ENCODE results near the gene TTC7B. TPM values are rescaled to one million over a fixed set of nuclear protein-coding genes. Genes with fewer than 3 reads are reported as not detected.

Gene TTC7B
- total and polyA plus RNA-seq, 2 experiments from 2014 or later = 7.9 to 28.6 TPM

DNA sequence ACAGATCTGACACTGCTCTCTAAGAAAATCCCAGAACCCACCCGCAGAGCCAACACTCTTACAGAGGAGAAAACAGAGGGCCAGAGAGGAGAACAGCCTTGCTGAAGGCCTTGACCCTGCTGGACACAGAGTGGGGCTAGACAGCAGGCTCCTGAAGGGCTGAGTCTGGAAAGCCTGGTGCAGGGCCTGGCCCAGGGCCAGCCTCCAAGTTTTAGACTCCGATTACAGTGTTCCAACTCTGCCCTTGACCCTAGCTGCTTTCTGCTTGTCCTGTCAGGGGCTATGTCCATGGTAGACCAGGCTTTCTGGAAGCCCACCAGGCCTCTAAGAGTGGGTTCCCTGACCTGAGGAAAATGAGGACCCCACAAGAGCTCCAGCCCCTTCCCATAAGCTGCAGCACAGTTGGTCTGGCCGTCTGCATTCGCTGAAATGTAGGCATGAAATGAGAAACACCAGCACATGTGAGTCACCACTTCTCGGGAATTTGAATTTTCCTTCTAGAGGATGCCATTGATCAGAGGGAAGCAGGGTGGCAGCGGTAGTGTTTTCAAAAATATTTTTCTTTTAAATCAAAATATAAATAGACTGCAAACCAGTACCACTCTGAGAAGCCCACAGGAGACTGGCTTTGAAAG lies 265.0 kb downstream of the TTC7B start:
- ATAC-seq (no peak), DNase-seq (ENCODE audit: low spot score) (no peak)
- H3K27ac Mint-ChIP-seq = no peak overlapping the region
- Histone ChIP-seq H3K27me3 (ENCODE audit: insufficient read depth) (no peaks in the 10 kb centered on the region), H3K4me1 (ENCODE audit: insufficient read depth) (peaks cover 12% of the 10 kb centered on the region), H4K20me1 (replicated peaks; ENCODE audit: insufficient read depth) (no peaks in the 10 kb centered on the region), H3K4me2 (no peak overlapping the region), H3K9me2 (ENCODE audit: insufficient read depth) (no peaks in the 10 kb centered on the region), H2AFZ (no peak overlapping the region), H3K36me3 (ENCODE audit: insufficient read depth) (no peaks in the 10 kb centered on the region), H3K79me2 (replicated peaks; ENCODE audit: insufficient read depth) (no peaks in the 10 kb centered on the region), H3K4me3 (no peak overlapping the region), H3K27ac (ENCODE audit: low read depth) (no peak overlapping the region), H3F3A (replicated peaks; ENCODE audit: low read depth) (no peaks in the 10 kb centered on the region)
- H3K9me3 Mint-ChIP-seq = peaks cover 5% of the 10 kb centered on the region; the same call in 2 of the 3 replicates
- no peak for TF ChIP-seq NANOG (IDR thresholded peaks at IDR 0.05; ENCODE audit: borderline replicate concordance)
- TF ChIP-seq, protein P1, sequence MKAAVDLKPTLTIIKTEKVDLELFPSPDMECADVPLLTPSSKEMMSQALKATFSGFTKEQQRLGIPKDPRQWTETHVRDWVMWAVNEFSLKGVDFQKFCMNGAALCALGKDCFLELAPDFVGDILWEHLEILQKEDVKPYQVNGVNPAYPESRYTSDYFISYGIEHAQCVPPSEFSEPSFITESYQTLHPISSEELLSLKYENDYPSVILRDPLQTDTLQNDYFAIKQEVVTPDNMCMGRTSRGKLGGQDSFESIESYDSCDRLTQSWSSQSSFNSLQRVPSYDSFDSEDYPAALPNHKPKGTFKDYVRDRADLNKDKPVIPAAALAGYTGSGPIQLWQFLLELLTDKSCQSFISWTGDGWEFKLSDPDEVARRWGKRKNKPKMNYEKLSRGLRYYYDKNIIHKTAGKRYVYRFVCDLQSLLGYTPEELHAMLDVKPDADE (IDR thresholded peaks at IDR 0.05) = no peak
- TF ChIP-seq CREB1 (CRISPR knock-in tag; IDR thresholded peaks at IDR 0.05; ENCODE audit: low read depth) = no peak
- no peak for TF ChIP-seq EZH2 (IDR thresholded peaks at IDR 0.05; ENCODE audit: low read depth, unreplicated experiment)
- TF ChIP-seq, protein P2, sequence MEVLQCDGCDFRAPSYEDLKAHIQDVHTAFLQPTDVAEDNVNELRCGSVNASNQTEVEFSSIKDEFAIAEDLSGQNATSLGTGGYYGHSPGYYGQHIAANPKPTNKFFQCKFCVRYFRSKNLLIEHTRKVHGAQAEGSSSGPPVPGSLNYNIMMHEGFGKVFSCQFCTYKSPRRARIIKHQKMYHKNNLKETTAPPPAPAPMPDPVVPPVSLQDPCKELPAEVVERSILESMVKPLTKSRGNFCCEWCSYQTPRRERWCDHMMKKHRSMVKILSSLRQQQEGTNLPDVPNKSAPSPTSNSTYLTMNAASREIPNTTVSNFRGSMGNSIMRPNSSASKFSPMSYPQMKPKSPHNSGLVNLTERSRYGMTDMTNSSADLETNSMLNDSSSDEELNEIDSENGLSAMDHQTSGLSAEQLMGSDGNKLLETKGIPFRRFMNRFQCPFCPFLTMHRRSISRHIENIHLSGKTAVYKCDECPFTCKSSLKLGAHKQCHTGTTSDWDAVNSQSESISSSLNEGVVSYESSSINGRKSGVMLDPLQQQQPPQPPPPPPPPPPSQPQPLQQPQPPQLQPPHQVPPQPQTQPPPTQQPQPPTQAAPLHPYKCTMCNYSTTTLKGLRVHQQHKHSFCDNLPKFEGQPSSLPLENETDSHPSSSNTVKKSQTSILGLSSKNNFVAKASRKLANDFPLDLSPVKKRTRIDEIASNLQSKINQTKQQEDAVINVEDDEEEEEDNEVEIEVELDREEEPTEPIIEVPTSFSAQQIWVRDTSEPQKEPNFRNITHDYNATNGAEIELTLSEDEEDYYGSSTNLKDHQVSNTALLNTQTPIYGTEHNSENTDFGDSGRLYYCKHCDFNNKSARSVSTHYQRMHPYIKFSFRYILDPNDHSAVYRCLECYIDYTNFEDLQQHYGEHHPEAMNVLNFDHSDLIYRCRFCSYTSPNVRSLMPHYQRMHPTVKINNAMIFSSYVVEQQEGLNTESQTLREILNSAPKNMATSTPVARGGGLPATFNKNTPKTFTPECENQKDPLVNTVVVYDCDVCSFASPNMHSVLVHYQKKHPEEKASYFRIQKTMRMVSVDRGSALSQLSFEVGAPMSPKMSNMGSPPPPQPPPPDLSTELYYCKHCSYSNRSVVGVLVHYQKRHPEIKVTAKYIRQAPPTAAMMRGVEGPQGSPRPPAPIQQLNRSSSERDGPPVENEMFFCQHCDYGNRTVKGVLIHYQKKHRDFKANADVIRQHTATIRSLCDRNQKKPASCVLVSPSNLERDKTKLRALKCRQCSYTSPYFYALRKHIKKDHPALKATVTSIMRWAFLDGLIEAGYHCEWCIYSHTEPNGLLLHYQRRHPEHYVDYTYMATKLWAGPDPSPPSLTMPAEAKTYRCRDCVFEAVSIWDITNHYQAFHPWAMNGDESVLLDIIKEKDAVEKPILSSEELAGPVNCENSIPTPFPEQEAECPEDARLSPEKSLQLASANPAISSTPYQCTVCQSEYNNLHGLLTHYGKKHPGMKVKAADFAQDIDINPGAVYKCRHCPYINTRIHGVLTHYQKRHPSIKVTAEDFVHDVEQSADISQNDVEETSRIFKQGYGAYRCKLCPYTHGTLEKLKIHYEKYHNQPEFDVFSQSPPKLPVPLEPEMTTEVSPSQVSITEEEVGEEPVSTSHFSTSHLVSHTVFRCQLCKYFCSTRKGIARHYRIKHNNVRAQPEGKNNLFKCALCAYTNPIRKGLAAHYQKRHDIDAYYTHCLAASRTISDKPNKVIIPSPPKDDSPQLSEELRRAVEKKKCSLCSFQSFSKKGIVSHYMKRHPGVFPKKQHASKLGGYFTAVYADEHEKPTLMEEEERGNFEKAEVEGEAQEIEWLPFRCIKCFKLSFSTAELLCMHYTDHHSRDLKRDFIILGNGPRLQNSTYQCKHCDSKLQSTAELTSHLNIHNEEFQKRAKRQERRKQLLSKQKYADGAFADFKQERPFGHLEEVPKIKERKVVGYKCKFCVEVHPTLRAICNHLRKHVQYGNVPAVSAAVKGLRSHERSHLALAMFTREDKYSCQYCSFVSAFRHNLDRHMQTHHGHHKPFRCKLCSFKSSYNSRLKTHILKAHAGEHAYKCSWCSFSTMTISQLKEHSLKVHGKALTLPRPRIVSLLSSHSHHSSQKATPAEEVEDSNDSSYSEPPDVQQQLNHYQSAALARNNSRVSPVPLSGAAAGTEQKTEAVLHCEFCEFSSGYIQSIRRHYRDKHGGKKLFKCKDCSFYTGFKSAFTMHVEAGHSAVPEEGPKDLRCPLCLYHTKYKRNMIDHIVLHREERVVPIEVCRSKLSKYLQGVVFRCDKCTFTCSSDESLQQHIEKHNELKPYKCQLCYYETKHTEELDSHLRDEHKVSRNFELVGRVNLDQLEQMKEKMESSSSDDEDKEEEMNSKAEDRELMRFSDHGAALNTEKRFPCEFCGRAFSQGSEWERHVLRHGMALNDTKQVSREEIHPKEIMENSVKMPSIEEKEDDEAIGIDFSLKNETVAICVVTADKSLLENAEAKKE (CRISPR knock-in tag; IDR thresholded peaks at IDR 0.05) = no peak
- TF ChIP-seq ZNF331 (CRISPR knock-in tag; IDR thresholded peaks at IDR 0.05; ENCODE audit: low read depth) = no peak
- TF ChIP-seq, protein P3, sequence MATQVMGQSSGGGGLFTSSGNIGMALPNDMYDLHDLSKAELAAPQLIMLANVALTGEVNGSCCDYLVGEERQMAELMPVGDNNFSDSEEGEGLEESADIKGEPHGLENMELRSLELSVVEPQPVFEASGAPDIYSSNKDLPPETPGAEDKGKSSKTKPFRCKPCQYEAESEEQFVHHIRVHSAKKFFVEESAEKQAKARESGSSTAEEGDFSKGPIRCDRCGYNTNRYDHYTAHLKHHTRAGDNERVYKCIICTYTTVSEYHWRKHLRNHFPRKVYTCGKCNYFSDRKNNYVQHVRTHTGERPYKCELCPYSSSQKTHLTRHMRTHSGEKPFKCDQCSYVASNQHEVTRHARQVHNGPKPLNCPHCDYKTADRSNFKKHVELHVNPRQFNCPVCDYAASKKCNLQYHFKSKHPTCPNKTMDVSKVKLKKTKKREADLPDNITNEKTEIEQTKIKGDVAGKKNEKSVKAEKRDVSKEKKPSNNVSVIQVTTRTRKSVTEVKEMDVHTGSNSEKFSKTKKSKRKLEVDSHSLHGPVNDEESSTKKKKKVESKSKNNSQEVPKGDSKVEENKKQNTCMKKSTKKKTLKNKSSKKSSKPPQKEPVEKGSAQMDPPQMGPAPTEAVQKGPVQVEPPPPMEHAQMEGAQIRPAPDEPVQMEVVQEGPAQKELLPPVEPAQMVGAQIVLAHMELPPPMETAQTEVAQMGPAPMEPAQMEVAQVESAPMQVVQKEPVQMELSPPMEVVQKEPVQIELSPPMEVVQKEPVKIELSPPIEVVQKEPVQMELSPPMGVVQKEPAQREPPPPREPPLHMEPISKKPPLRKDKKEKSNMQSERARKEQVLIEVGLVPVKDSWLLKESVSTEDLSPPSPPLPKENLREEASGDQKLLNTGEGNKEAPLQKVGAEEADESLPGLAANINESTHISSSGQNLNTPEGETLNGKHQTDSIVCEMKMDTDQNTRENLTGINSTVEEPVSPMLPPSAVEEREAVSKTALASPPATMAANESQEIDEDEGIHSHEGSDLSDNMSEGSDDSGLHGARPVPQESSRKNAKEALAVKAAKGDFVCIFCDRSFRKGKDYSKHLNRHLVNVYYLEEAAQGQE (IDR thresholded peaks at IDR 0.05; ENCODE audit: unreplicated experiment) = no peak
- H3K4me1 Mint-ChIP-seq = peaks cover 18% of the 10 kb centered on the region
- no peak overlapping the region for H3K4me3 Mint-ChIP-seq
- peaks cover 11% of the 10 kb centered on the region for H3K27me3 Mint-ChIP-seq (ENCODE audit: insufficient read depth, low read depth, poor library complexity)
- H3K36me3 Mint-ChIP-seq (ENCODE audit: low read depth) = peaks cover 4% of the 10 kb centered on the region; the same call in 1 of the 3 replicates

All from GM23338 (cell line).